ENCODE data around the gene PCP2. TPM values are rescaled to one million over a fixed set of nuclear protein-coding genes. Genes with fewer than 3 reads are reported as not detected.

PCP2 gene
- total and polyA plus RNA-seq, 2 of the 8 experiments (the other 6 are each of a cell fraction or from before 2014, with no cell fraction given) = not detected

DNA sequence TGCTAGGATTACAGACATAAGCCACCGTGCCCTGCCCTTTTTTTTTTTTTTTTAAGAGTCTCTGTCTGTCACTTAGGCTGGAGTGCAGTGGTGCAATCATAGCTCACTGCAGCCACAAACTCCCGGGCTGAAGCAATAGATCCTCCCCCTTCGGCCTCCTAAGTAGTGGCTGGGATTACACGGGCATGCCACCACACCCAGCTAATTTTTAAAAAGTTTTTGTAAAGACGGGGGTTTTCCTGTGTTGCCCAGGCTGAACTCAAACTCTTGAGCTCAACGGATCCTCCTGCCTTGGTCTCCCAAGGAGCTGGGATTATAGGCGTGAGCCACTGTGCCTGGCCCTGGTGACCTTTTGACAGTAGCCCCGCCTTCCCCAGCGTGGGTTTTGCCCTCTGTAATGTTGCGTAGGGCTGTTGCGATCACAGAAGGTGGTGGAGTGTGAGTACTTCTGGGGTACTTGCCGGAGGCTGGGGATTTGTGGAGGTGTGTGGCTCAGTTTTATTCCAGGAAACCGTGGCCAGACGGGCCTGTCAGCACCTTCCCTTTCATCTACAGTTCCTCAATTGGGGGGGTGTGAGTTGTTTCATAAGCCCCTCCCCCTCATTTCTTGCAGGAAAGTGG is 23.7 kb upstream of the PCP2 start (continued):
- TF ChIP-seq RFX5 (IDR thresholded peaks at IDR 0.05; ENCODE audit: borderline replicate concordance, low read depth, low read length) (no peak), JUN (IDR thresholded peaks at IDR 0.05; ENCODE audit: low read depth, low read length) (no peak), CHD1 (IDR thresholded peaks at IDR 0.05; ENCODE audit: low read depth, low read length) (no peak)
